Measurements from ENCODE around the gene RNU5B-1.

DNA sequence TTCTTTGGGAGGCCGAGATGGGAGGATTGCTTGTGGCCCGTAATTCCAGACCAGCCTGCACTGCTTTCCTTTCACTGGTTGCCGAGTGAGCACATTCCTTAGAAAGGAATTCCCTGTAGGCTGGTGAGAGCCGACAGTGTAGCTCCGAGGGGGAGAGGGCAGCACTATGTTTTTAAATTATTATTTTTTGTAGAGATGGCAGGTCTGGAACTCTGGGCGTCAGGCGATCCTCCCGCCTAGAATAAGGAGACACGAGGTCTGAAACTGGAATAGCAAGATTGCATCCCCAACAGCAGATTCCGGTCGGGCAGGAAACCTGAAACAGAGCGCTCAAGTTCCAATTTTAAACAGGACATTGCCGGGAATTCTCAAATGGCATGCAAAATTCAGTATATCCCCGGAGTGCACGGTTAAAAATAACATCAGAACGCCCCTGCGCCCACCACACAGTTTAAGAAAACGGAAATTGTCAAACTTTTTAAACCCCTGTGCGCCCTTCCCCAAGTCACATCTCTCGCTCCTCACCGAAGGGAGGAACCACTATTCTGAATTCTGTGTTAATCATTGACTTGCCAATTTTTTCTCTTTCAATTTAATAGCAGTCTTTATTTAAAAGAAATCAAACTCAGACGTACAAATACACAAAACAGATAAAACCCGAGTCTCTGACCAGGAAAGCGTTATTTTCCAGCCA, 643 bp upstream of the RNU5B-1 start:
- TF ChIP-seq, protein P1, sequence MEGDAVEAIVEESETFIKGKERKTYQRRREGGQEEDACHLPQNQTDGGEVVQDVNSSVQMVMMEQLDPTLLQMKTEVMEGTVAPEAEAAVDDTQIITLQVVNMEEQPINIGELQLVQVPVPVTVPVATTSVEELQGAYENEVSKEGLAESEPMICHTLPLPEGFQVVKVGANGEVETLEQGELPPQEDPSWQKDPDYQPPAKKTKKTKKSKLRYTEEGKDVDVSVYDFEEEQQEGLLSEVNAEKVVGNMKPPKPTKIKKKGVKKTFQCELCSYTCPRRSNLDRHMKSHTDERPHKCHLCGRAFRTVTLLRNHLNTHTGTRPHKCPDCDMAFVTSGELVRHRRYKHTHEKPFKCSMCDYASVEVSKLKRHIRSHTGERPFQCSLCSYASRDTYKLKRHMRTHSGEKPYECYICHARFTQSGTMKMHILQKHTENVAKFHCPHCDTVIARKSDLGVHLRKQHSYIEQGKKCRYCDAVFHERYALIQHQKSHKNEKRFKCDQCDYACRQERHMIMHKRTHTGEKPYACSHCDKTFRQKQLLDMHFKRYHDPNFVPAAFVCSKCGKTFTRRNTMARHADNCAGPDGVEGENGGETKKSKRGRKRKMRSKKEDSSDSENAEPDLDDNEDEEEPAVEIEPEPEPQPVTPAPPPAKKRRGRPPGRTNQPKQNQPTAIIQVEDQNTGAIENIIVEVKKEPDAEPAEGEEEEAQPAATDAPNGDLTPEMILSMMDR (IDR thresholded peaks at IDR 0.05; ENCODE audit: insufficient read depth, low read length), result no peak
- no peak for TF ChIP-seq GABPA (IDR thresholded peaks at IDR 0.05; ENCODE audit: low read depth)
